ENCODE measurements around the gene PNMA8A.

DNA sequence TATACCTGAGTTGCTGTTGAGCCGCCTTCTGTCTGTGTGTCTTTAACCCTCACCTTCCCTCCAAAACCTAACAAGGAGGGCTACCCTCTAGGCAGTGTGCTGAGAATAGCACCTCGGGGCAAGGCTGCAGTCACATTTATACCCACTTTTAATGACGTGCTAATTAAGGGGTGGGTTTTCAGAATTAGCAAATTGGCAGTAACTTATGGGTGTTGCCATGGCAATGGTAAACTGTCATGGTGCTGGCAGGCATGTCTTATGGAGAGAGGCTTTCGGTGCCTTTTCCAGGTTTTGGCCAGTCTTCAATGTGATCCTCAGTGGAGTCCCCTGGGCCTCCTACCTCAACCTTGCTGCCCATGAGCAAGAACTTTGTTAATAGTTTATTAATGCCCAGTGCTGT is 1.2 kb upstream of the PNMA8A start:
- TF ChIP-seq EZH2 (IDR thresholded peaks at IDR 0.05; ENCODE audit: borderline replicate concordance), result no peak
- TF ChIP-seq, protein P1, sequence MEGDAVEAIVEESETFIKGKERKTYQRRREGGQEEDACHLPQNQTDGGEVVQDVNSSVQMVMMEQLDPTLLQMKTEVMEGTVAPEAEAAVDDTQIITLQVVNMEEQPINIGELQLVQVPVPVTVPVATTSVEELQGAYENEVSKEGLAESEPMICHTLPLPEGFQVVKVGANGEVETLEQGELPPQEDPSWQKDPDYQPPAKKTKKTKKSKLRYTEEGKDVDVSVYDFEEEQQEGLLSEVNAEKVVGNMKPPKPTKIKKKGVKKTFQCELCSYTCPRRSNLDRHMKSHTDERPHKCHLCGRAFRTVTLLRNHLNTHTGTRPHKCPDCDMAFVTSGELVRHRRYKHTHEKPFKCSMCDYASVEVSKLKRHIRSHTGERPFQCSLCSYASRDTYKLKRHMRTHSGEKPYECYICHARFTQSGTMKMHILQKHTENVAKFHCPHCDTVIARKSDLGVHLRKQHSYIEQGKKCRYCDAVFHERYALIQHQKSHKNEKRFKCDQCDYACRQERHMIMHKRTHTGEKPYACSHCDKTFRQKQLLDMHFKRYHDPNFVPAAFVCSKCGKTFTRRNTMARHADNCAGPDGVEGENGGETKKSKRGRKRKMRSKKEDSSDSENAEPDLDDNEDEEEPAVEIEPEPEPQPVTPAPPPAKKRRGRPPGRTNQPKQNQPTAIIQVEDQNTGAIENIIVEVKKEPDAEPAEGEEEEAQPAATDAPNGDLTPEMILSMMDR (IDR thresholded peaks at IDR 0.05; ENCODE audit: poor library complexity), result no peak

Data from hepatocyte (in vitro differentiated cells).